Keratinocyte (primary cell): ENCODE data around the gene GOLGA2.

ENCODE experiments used
- EZH2 ChIP-seq: IDR thresholded peaks from one replicate; pipeline ENCODE4 v1.6.1; 2012; ENCODE audit warnings: inconsistent platforms, mild to moderate bottlenecking, low read length, moderate library complexity
- TF ChIP-seq, protein P1 (sequence below), 3 experiments: IDR thresholded peaks in 1 of 3; conservative IDR thresholded peaks in 1 of 3; optimal IDR thresholded peaks in 1 of 3; 2 replicates in 2 of 3; 3 replicates in 1 of 3; pipeline versions ENCODE3 to v1.5.1; 2011; ENCODE audit warnings: low read length in 3 of 3, mild to moderate bottlenecking in 3 of 3, moderate library complexity in 2 of 3, control low read depth in 1 of 3, inconsistent platforms in 1 of 3; ENCODE audit not compliant: insufficient read depth in 2 of 3; ENCODE audit errors: extremely low read depth in 1 of 3

DNA sequence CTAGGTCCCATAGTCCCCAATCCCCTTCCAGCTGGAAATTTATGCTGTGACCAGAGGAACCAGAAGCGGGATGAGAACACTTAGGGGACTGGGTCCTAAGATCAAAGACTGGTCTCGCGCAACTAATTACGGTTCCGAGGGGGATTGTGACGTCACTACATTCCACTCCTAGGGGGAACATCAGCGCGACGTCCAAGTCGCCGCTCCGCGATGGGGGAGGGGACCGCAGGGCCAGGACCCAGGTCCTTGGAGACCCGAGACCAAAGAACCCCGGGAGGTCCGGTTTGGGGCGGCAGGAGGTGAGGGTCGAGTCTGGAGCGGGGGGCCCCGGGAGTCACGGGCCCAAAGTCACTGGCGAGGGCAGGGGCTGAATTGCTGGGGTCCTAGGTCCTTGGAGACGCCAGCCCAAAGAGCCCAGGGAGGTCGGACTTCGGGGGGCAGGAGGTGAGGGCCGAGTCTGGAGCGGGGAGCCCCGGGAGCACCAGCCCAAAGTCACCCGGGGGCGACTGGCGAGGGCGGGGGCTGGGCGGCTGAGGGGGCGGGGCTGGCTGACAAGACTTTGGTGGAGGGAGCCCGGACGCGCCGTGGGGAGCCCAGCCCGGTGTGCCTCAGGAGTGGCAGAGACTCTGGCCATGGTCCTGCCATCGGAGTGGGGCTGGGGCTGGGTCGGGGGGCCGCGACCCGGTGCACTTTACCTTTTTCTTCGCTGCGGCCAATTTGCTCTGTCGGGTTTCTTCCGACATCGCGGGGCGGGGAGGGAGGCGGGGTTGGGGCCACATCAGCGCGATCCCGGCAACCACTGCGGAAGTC is at the start of gene GOLGA2:
- TF ChIP-seq, protein P1, sequence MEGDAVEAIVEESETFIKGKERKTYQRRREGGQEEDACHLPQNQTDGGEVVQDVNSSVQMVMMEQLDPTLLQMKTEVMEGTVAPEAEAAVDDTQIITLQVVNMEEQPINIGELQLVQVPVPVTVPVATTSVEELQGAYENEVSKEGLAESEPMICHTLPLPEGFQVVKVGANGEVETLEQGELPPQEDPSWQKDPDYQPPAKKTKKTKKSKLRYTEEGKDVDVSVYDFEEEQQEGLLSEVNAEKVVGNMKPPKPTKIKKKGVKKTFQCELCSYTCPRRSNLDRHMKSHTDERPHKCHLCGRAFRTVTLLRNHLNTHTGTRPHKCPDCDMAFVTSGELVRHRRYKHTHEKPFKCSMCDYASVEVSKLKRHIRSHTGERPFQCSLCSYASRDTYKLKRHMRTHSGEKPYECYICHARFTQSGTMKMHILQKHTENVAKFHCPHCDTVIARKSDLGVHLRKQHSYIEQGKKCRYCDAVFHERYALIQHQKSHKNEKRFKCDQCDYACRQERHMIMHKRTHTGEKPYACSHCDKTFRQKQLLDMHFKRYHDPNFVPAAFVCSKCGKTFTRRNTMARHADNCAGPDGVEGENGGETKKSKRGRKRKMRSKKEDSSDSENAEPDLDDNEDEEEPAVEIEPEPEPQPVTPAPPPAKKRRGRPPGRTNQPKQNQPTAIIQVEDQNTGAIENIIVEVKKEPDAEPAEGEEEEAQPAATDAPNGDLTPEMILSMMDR (optimal IDR thresholded peaks at IDR 0.05 in 1 of 3, IDR thresholded peaks at IDR 0.05 in 1 of 3, conservative IDR thresholded peaks at IDR 0.05 in 1 of 3; ENCODE audit: extremely low read depth in 1 of 3, insufficient read depth in 2 of 3, low read length in 3 of 3): no peak
- no peak for TF ChIP-seq EZH2
